CD14-positive monocyte (primary cell): ENCODE data around the gene PRIMPOL. TPM values are rescaled to one million over a fixed set of nuclear protein-coding genes. Genes with fewer than 3 reads are reported as not detected.

ENCODE experiments used
- DNase-seq, 3 donors: peaks; one replicate each; pipeline ENCODE4 v3.0.0-alpha.2; 2011 to 2022
- H2AFZ ChIP-seq: 2 replicates; pipeline ENCODE4 v1.6.0; 2012; ENCODE audit warnings: mild to moderate bottlenecking, low read depth, low read length, inconsistent platforms; ENCODE audit not compliant: insufficient read depth, poor library complexity, severe bottlenecking
- H3K27ac ChIP-seq, 2 donors: 1 replicate in 1 of 2; 2 replicates in 1 of 2; pipeline ENCODE4 v1.5.1; 2012 to 2013; ENCODE audit warnings: low read length in 2 of 2, control low read depth in 1 of 2, inconsistent platforms in 1 of 2, low read depth in 1 of 2, mild to moderate bottlenecking in 1 of 2
- H3K27me3 ChIP-seq, 2 donors: one replicate each; pipeline versions ENCODE4 v1.6.0 to v1.6.1; 2011 to 2013; ENCODE audit warnings: low read length in 2 of 2; ENCODE audit not compliant: control insufficient read depth in 2 of 2, insufficient read depth in 2 of 2
- H3K36me3 ChIP-seq, 2 donors: replicated peaks in 1 of 2; 1 replicate in 1 of 2; 2 replicates in 1 of 2; pipeline versions ENCODE4 v1.5.1 to v1.6.1; 2012 to 2013; ENCODE audit warnings: low read length in 2 of 2, control low read depth in 1 of 2, inconsistent platforms in 1 of 2, mild to moderate bottlenecking in 1 of 2; ENCODE audit not compliant: insufficient read depth in 2 of 2, control insufficient read depth in 1 of 2
- H3K4me1 ChIP-seq, 2 donors: 1 replicate in 1 of 2; 2 replicates in 1 of 2; pipeline versions ENCODE4 v1.5.1 to v1.6.1; 2012 to 2013; ENCODE audit warnings: low read length in 2 of 2, control low read depth in 1 of 2, inconsistent platforms in 1 of 2, mild to moderate bottlenecking in 1 of 2, moderate library complexity in 1 of 2; ENCODE audit not compliant: insufficient read depth in 2 of 2, control insufficient read depth in 1 of 2
- H3K4me2 ChIP-seq: replicated peaks from 2 replicates; pipeline ENCODE3; 2012; ENCODE audit warnings: low read length, moderate library complexity, mild to moderate bottlenecking; ENCODE audit not compliant: poor library complexity, severe bottlenecking; ENCODE audit errors: extremely low read depth
- H3K4me3 ChIP-seq, 3 experiments: fragments of 200-600 bp in 1 of 3; sonication (generic) in 1 of 3; replicated peaks in 1 of 3; 1 replicate in 2 of 3; 2 replicates in 1 of 3; pipeline ENCODE4 v1.5.1; 2011 to 2013; ENCODE audit warnings: low read length in 3 of 3, mild to moderate bottlenecking in 3 of 3, control low read depth in 2 of 3, low read depth in 2 of 3, inconsistent platforms in 1 of 3, moderate library complexity in 1 of 3
- H3K79me2 ChIP-seq: 2 replicates; pipeline ENCODE4 v1.6.0; 2012; ENCODE audit warnings: mild to moderate bottlenecking, control low read depth, inconsistent platforms, low read length, moderate library complexity; ENCODE audit not compliant: insufficient read depth
- H3K9ac ChIP-seq: 2 replicates; pipeline ENCODE4 v1.6.0; 2017; ENCODE audit warnings: low read length, mild to moderate bottlenecking; ENCODE audit not compliant: insufficient read depth, poor library complexity, severe bottlenecking
- H3K9me3 ChIP-seq, 2 donors: replicated peaks in 1 of 2; 1 replicate in 1 of 2; 2 replicates in 1 of 2; pipeline versions ENCODE4 v1.5.1 to v1.6.1; 2012 to 2013; ENCODE audit warnings: low read length in 2 of 2, control low read depth in 1 of 2; ENCODE audit not compliant: control insufficient read depth in 1 of 2, insufficient read depth in 1 of 2
- H4K20me1 ChIP-seq: 2 replicates; pipeline ENCODE4 v1.6.0; 2012; ENCODE audit warnings: mild to moderate bottlenecking, low read length, control low read depth, moderate library complexity; ENCODE audit not compliant: insufficient read depth
- H3K27ac Mint-ChIP-seq, 7 donors: one replicate each; pipeline ENCODE4 v1.8.0; 2020; ENCODE audit warnings: mild to moderate bottlenecking in 7 of 7, mixed read lengths in 7 of 7, moderate library complexity in 6 of 7, inconsistent platforms in 2 of 7
- H3K27me3 Mint-ChIP-seq, 3 donors: one replicate each; pipeline ENCODE4 v1.8.0; 2021 to 2022; ENCODE audit warnings: low read depth in 3 of 3, mild to moderate bottlenecking in 3 of 3, mixed read lengths in 3 of 3, moderate library complexity in 3 of 3, inconsistent platforms in 1 of 3
- H3K36me3 Mint-ChIP-seq, 2 donors: one replicate each; pipeline ENCODE4 v1.8.0; 2020; ENCODE audit warnings: mixed read lengths in 2 of 2, inconsistent platforms in 1 of 2, mild to moderate bottlenecking in 1 of 2
- H3K4me1 Mint-ChIP-seq: one replicate; pipeline ENCODE4 v1.8.0; 2020; ENCODE audit warnings: mild to moderate bottlenecking, mixed read lengths
- H3K4me3 Mint-ChIP-seq, 2 donors: one replicate each; pipeline ENCODE4 v1.8.0; 2020; ENCODE audit warnings: mild to moderate bottlenecking in 2 of 2, mixed read lengths in 2 of 2, moderate library complexity in 1 of 2
- H3K9me3 Mint-ChIP-seq, 7 donors: one replicate each; pipeline ENCODE4 v1.8.0; 2020 to 2022; ENCODE audit warnings: mixed read lengths in 7 of 7, mild to moderate bottlenecking in 6 of 7, moderate library complexity in 6 of 7, inconsistent platforms in 2 of 7
- CTCF ChIP-seq: fragments of 200-600 bp; IDR thresholded peaks from one replicate; pipeline ENCODE4 v1.8.0; 2022; ENCODE audit warnings: antibody characterized with exemption, mild to moderate bottlenecking
- WGBS: methylation state at CpG from one replicate; pipeline ENCODE4 v1.1.5; 2013; ENCODE audit warnings: missing lambda C conversion rate; ENCODE audit not compliant: insufficient coverage; 5-methylcytosine and 5-hydroxymethylcytosine counted together
- intact Hi-C, 2 donors: fragments of 100-400 bp; cut with micrococcal nuclease; formaldehyde crosslinking; loops; one replicate each; pipeline versions ENCODE4 v1.15.0 to v1.15.1; 2023
- polyA plus RNA-seq, 3 donors: library from polyadenylated mRNA; depleted of rRNA in 1 of 3; unstranded in 2 of 3; stranded (reverse) in 1 of 3; fragments of 300-500 nt in 2 of 3; fragments of >200 nt in 1 of 3; fragmentation: Illumina TruSeq in 2 of 3; gene quantifications; 1 replicate in 2 of 3; 2 replicates in 1 of 3; pipeline ENCODE4 v1.2.3, GENCODE V29; 2012 to 2021

Gene PRIMPOL
- polyA plus RNA-seq, 3 donors = 7.0 to 10.5 (median 10.0) TPM

- Histone ChIP-seq H3K4me1 (peaks cover 13 to 31% of the 10 kb centered on the region in 2 donors), H2AFZ (no peak overlapping the region), H3K27ac (no peak overlapping the region), H3K27me3 (no peaks in the 10 kb centered on the region), H3K9ac (no peak overlapping the region), H3K79me2 (peaks cover 67% of the 10 kb centered on the region), H3K36me3 (peaks cover 3 to 25% of the 10 kb centered on the region in 2 donors), H4K20me1 (no peaks in the 10 kb centered on the region), H3K4me2 (no peak overlapping the region), H3K4me3 (no peak overlapping the region), H3K9me3 (peaks cover 4 to 6% of the 10 kb centered on the region in 2 donors)
- TF ChIP-seq CTCF = no peak
- peaks cover 14 to 21% of the 10 kb centered on the region in 2 donors for H3K36me3 Mint-ChIP-seq
- peaks cover 0 to 2% (median 0%) of the 10 kb centered on the region in 3 donors for H3K27me3 Mint-ChIP-seq
- no peak for DNase-seq
- H3K27ac Mint-ChIP-seq = no peak overlapping the region
- peaks cover 6 to 14% (median 9%) of the 10 kb centered on the region in 7 donors for H3K9me3 Mint-ChIP-seq
- WGBS = 80% methylated on average over 1 of the region's 4 CpGs
- H3K4me3 Mint-ChIP-seq = no peak overlapping the region
- peaks cover 27% of the 10 kb centered on the region for H3K4me1 Mint-ChIP-seq
- intact Hi-C loops = loop anchor here (5.0 kb wide), 1 partner anchor 85 kb away; the partner anchor contains the start of genes CASP3 (in 2 of the 2) and PRIMPOL (in 2 of the 2)
Measured at GRCh38 chr4:184732126-184732525, 82.6 kb downstream of the PRIMPOL start.

GRCh38 chr4:184733654-184734524, 84.4 kb downstream of the PRIMPOL start, which contains the start of gene CENPU:
Gene CENPU (minus strand): TSS chr4:184734096. CDS start chr4:184734062, 34 bp downstream.
- Histone ChIP-seq H3K9ac (peak within 1 kb of the TSS; percentile 75), H3K4me2 (peak within 1 kb of the TSS; percentile 93), H3K4me3 (peak within 1 kb of the TSS; percentile 73 to 95 (median 90)), H3K9me3 (no peaks in the 10 kb centered on the region), H3K27ac (peak within 1 kb of the TSS; percentile 26 to 69), H3K36me3 (peaks cover 3 to 16% of the 10 kb centered on the region in 2 donors), H3K27me3 (no peaks in the 10 kb centered on the region), H3K4me1 (peaks cover 10 to 24% of the 10 kb centered on the region in 2 donors), H3K79me2 (peaks cover 51% of the 10 kb centered on the region), H2AFZ (peak within 1 kb of the TSS; percentile 95), H4K20me1 (no peaks in the 10 kb centered on the region)
- Mint-ChIP-seq H3K4me3 (peak within 1 kb of the TSS; percentile 91 to 97), H3K27me3 (peaks cover 0 to 2% (median 0%) of the 10 kb centered on the region in 3 donors), H3K4me1 (peaks cover 20% of the 10 kb centered on the region), H3K27ac (peak within 1 kb of the TSS; percentile 76 to 90 (median 85)), H3K9me3 (peaks cover 0 to under 1% (median 0%) of the 10 kb centered on the region in 7 donors), H3K36me3 (peaks cover 4 to 7% of the 10 kb centered on the region in 2 donors)
- under 1% methylated on average over 64 of the region's 69 CpGs for WGBS
- intact Hi-C loops = loop anchor here (5.0 kb wide), 1 partner anchor 87 kb away; the partner anchor contains the start of genes CASP3 (in 2 of the 2) and PRIMPOL (in 2 of the 2)
- no peak for TF ChIP-seq CTCF
- DNase-seq = peak; percentile 90 to 95 (median 90)
